Esophagus muscularis mucosa (tissue), 4 donors: ENCODE data around the gene DTX3.

Experiments
- CTCF ChIP-seq, 3 experiments: fragments of 200-600 bp in 2 of 3; fragments of 450-650 bp in 1 of 3; sonication (generic) in 2 of 3; IDR thresholded peaks; one replicate each; pipeline ENCODE4 v1.5.1; 2017 to 2019; ENCODE audit warnings: antibody characterized with exemption in 3 of 3, mild to moderate bottlenecking in 2 of 3, moderate library complexity in 1 of 3
- EP300 ChIP-seq: sonication (generic); formaldehyde crosslinking; IDR thresholded peaks from one replicate; pipeline ENCODE4 v1.6.1; 2017; ENCODE audit warnings: antibody characterized with exemption
- POLR2A ChIP-seq: fragments of 450-650 bp; IDR thresholded peaks from one replicate; pipeline ENCODE4 v1.6.1; 2017; ENCODE audit warnings: antibody characterized with exemption, moderate library complexity, mild to moderate bottlenecking, low read depth

GRCh38 chr12:57614178-57614947, 9.7 kb downstream of the DTX3 start:
- TF ChIP-seq CTCF (IDR thresholded peaks at IDR 0.05) (no peak), POLR2A (no peak), EP300 (no peak)
